HCT116 (cell line): ENCODE data around the gene PPP1R14B. TPM values are rescaled to one million over a fixed set of nuclear protein-coding genes. Genes with fewer than 3 reads are reported as not detected.

ENCODE experiments used
- ATAC-seq: fragments of 200-7000 bp; cut with Tn5 transposase; 2 replicates; pipeline ENCODE4 v1.9.1; 2020; ENCODE audit warnings: mild to moderate bottlenecking, moderate library complexity
- BruUV-seq: library from RNA; stranded (reverse); fragments of 400-500 nt; replicated peaks from 2 replicates; lab custom pipeline; 2021; lab: Mats Ljungman, UMichigan
- CTCF ChIA-PET: fragments of 300-600 bp; sonication (Branson Sonifier 250); formaldehyde crosslinking; loops from one replicate; lab custom pipeline; 2021; ENCODE audit warnings: antibody characterized with exemption; lab: Charles Lee
- POLR2A ChIA-PET: fragments of 300-600, 350-600 bp; sonication (Branson Sonifier 250); formaldehyde crosslinking; loops from one replicate; lab custom pipeline; 2021; ENCODE audit warnings: antibody characterized with exemption; lab: Charles Lee
- RAD21 ChIA-PET, 2 experiments: fragments of 300-600 bp; sonication (Branson Sonifier 250); formaldehyde crosslinking; loops; one replicate each; lab custom pipeline; 2023; ENCODE audit warnings: low total read pairs in 2 of 2; ENCODE audit not compliant: uncharacterized antibody in 2 of 2, unreplicated experiment in 2 of 2, low non-redundant PET in 1 of 2; lab: Charles Lee
- DNase-seq: peaks from one replicate; pipeline ENCODE4 v3.0.0-alpha.2; 2010; ENCODE audit warnings: low read depth, low spot score
- H2AFZ ChIP-seq: fragments of 200-600 bp; shearing (Covaris generic), sonication (generic); 2 replicates; pipeline ENCODE4 v1.6.1; 2017; ENCODE audit warnings: low read depth, mixed run types, mixed read lengths, antibody characterized with exemption, low read length; ENCODE audit not compliant: poor library complexity, severe bottlenecking
- H3K27ac ChIP-seq: 2 replicates; pipeline ENCODE4 v1.5.1; 2012; ENCODE audit warnings: low read depth, low read length
- H3K27me3 ChIP-seq: fragments of 200-600 bp; sonication (generic); 2 replicates; pipeline ENCODE4 v1.6.1; 2016; ENCODE audit warnings: mixed run types, low read length, mixed read lengths; ENCODE audit not compliant: insufficient read depth
- H3K36me3 ChIP-seq, 2 experiments: fragments of 200-500 bp in 1 of 2; fragments of 200-600 bp in 1 of 2; sonication (Bioruptor generic) in 1 of 2; sonication (generic) in 1 of 2; 2 replicates each; pipeline versions ENCODE4 v1.5.1 to v1.6.1; 2014 to 2016; ENCODE audit warnings: low read length in 2 of 2, inconsistent platforms in 1 of 2, mixed read lengths in 1 of 2, mixed run types in 1 of 2; ENCODE audit not compliant: insufficient read depth in 2 of 2, control insufficient read depth in 1 of 2
- H3K4me1 ChIP-seq, 2 experiments: fragments of 200-600 bp in 1 of 2; sonication (generic) in 1 of 2; 2 replicates each; pipeline versions ENCODE4 v1.5.1 to v1.6.1; 2012 to 2017; ENCODE audit warnings: low read length in 2 of 2, inconsistent platforms in 1 of 2, mild to moderate bottlenecking in 1 of 2, mixed read lengths in 1 of 2, mixed run types in 1 of 2, moderate library complexity in 1 of 2; ENCODE audit not compliant: insufficient read depth in 2 of 2, control insufficient read depth in 1 of 2
- H3K4me2 ChIP-seq: fragments of 200-600 bp; sonication (generic); 2 replicates; pipeline ENCODE4 v1.6.1; 2017; ENCODE audit warnings: mixed run types, low read length, mixed read lengths
- H3K4me3 ChIP-seq, 2 experiments: fragments of 200-600 bp in 1 of 2; sonication (generic) in 1 of 2; replicated peaks in 1 of 2; 2 replicates each; pipeline ENCODE4 v1.5.1; 2011 to 2016; ENCODE audit warnings: low read length in 2 of 2, control low read depth in 1 of 2, low read depth in 1 of 2, mild to moderate bottlenecking in 1 of 2, mixed read lengths in 1 of 2, mixed run types in 1 of 2
- H3K79me2 ChIP-seq: fragments of 200-600 bp; sonication (generic); 2 replicates; pipeline ENCODE4 v1.6.1; 2017; ENCODE audit warnings: mild to moderate bottlenecking, mixed run types, low read length, moderate library complexity, mixed read lengths; ENCODE audit not compliant: insufficient read depth
- H3K9ac ChIP-seq: fragments of 200-600 bp; sonication (generic); 2 replicates; pipeline ENCODE4 v1.6.1; 2016; ENCODE audit warnings: low read length, mixed read lengths
- H3K9me2 ChIP-seq: fragments of 200-600 bp; sonication (generic), shearing (Covaris generic); 2 replicates; pipeline ENCODE4 v1.6.1; 2017; ENCODE audit warnings: mixed run types, mild to moderate bottlenecking, moderate library complexity; ENCODE audit not compliant: insufficient read depth
- H3K9me3 ChIP-seq, 2 experiments: fragments of 200-500 bp in 1 of 2; fragments of 200-600 bp in 1 of 2; sonication (Bioruptor generic) in 1 of 2; sonication (generic) in 1 of 2; 2 replicates each; pipeline ENCODE4 v1.6.1; 2014 to 2017; ENCODE audit warnings: low read length in 2 of 2, mixed read lengths in 2 of 2, inconsistent platforms in 1 of 2, low read depth in 1 of 2, mild to moderate bottlenecking in 1 of 2, mixed run types in 1 of 2, moderate library complexity in 1 of 2; ENCODE audit not compliant: control insufficient read depth in 1 of 2, insufficient read depth in 1 of 2
- H4K20me1 ChIP-seq: fragments of 200-600 bp; sonication (generic), shearing (Covaris generic); 2 replicates; pipeline ENCODE4 v1.6.1; 2017; ENCODE audit warnings: mixed run types, mild to moderate bottlenecking, moderate library complexity; ENCODE audit not compliant: insufficient read depth
- ATF3 ChIP-seq: IDR thresholded peaks from 2 replicates; pipeline ENCODE4 v1.6.1; 2012
- EGR1 ChIP-seq: IDR thresholded peaks from 2 replicates; pipeline ENCODE4 v1.6.1; 2012; ENCODE audit warnings: low read depth
- EZH2phosphoT487 ChIP-seq: fragments of 200-600 bp; IDR thresholded peaks from 2 replicates; pipeline ENCODE4 v1.6.1; 2018; ENCODE audit warnings: antibody characterized with exemption, borderline replicate concordance
- MAX ChIP-seq: IDR thresholded peaks from 2 replicates; pipeline ENCODE4 v1.6.1; 2012
- POLR2A ChIP-seq: IDR thresholded peaks from 2 replicates; pipeline ENCODE4 v1.7.0; 2011; ENCODE audit warnings: borderline replicate concordance; ENCODE audit not compliant: insufficient read depth, insufficient read length; ENCODE audit errors: extremely low read depth
- POLR2AphosphoS5 ChIP-seq: IDR thresholded peaks from 2 replicates; pipeline ENCODE4 v1.6.1; 2011; ENCODE audit warnings: mild to moderate bottlenecking, low read depth, low read length, moderate library complexity
- SIN3A ChIP-seq: IDR thresholded peaks from 2 replicates; pipeline ENCODE4 v1.6.1; 2012; ENCODE audit warnings: low read depth
- TCF7L2 ChIP-seq: IDR thresholded peaks from 2 replicates; pipeline ENCODE4 v1.7.0; 2011; ENCODE audit warnings: borderline replicate concordance, inconsistent platforms; ENCODE audit not compliant: insufficient read depth, insufficient read length; ENCODE audit errors: extremely low read depth
- YY1 ChIP-seq: IDR thresholded peaks from 2 replicates; pipeline ENCODE4 v1.6.1; 2011; ENCODE audit warnings: low read length, low read depth, moderate library complexity, mild to moderate bottlenecking; ENCODE audit not compliant: insufficient replicate concordance; ENCODE audit errors: extremely low read depth
- ZNF274 ChIP-seq: fragments of 200-500 bp; sonication (Bioruptor generic); IDR thresholded peaks from 2 replicates; pipeline ENCODE4 v1.6.1; 2014; ENCODE audit warnings: mild to moderate bottlenecking, low read depth, low read length, inconsistent platforms
- intact Hi-C: fragments of 100-400 bp; cut with micrococcal nuclease; formaldehyde crosslinking; loops from 2 replicates; pipeline ENCODE4 v1.10.0; 2022
- total RNA-seq: library from RNA; stranded (reverse); gene quantifications from one replicate; pipeline ENCODE4 v1.2.1, GENCODE V29; 2021; ENCODE audit not compliant: unreplicated experiment
- TF ChIP-seq, protein P1 (sequence below), 3 experiments: fragments of 200-600 bp in 1 of 3; sonication (generic) in 1 of 3; IDR thresholded peaks in 2 of 3; conservative IDR thresholded peaks in 1 of 3; 2 replicates each; pipeline ENCODE4 v1.5.1; 2012 to 2017; ENCODE audit warnings: low read depth in 2 of 3, low read length in 2 of 3, antibody characterized with exemption in 1 of 3, borderline replicate concordance in 1 of 3, control low read depth in 1 of 3, mild to moderate bottlenecking in 1 of 3, mixed read lengths in 1 of 3, mixed run types in 1 of 3, moderate library complexity in 1 of 3; ENCODE audit not compliant: insufficient read depth in 1 of 3
- TF ChIP-seq, protein P2 (sequence below): IDR thresholded peaks from 2 replicates; pipeline ENCODE4 v1.6.1; 2011; ENCODE audit warnings: mild to moderate bottlenecking, low read length, moderate library complexity; ENCODE audit not compliant: insufficient replicate concordance; ENCODE audit errors: extremely low read depth

Gene PPP1R14B
- total RNA-seq, 1 experiment from 2014 or later: 332 TPM

- Histone ChIP-seq H2AFZ (no peak overlapping the region), H3K4me2 (no peak overlapping the region), H3K27ac (no peak overlapping the region), H3K4me1 (peaks cover 13 to 19% of the 10 kb centered on the region in 2 experiments; a peak in 3 of 4 replicates), H3K79me2 (no peaks in the 10 kb centered on the region; the same call in 1 of the 2 replicates), H4K20me1 (no peaks in the 10 kb centered on the region), H3K9ac (no peak overlapping the region), H3K9me3 (no peaks in the 10 kb centered on the region), H3K36me3 (peaks cover 11 to 43% of the 10 kb centered on the region in 2 experiments; a peak in 3 of 4 replicates), H3K4me3 (no peak overlapping the region), H3K9me2 (no peaks in the 10 kb centered on the region), H3K27me3 (no peaks in the 10 kb centered on the region)
- ChIA-PET CTCF (interaction anchor here (1.4 kb wide), 1 partner anchor 14 kb away, joined by 4 read pairs; no protein-coding TSS in a partner anchor), POLR2A (no interaction called here), RAD21 (no interaction called here)
- DNase-seq: no peak
- BruUV-seq: no TSS peak
- ATAC-seq: no peak
- intact Hi-C loops: no loop called here
- TF ChIP-seq SIN3A (no peak), POLR2AphosphoS5 (no peak), EGR1 (no peak), ZNF274 (no peak), TCF7L2 (no peak), EZH2phosphoT487 (no peak), MAX (no peak), YY1 (no peak), ATF3 (no peak), POLR2A (no peak)
- TF ChIP-seq, protein P1, sequence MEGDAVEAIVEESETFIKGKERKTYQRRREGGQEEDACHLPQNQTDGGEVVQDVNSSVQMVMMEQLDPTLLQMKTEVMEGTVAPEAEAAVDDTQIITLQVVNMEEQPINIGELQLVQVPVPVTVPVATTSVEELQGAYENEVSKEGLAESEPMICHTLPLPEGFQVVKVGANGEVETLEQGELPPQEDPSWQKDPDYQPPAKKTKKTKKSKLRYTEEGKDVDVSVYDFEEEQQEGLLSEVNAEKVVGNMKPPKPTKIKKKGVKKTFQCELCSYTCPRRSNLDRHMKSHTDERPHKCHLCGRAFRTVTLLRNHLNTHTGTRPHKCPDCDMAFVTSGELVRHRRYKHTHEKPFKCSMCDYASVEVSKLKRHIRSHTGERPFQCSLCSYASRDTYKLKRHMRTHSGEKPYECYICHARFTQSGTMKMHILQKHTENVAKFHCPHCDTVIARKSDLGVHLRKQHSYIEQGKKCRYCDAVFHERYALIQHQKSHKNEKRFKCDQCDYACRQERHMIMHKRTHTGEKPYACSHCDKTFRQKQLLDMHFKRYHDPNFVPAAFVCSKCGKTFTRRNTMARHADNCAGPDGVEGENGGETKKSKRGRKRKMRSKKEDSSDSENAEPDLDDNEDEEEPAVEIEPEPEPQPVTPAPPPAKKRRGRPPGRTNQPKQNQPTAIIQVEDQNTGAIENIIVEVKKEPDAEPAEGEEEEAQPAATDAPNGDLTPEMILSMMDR (IDR thresholded peaks at IDR 0.05 in 2 of 3, conservative IDR thresholded peaks at IDR 0.05 in 1 of 3; ENCODE audit: borderline replicate concordance in 1 of 3, insufficient read depth in 1 of 3, low read depth in 2 of 3, low read length in 2 of 3): no peak
- TF ChIP-seq, protein P2, sequence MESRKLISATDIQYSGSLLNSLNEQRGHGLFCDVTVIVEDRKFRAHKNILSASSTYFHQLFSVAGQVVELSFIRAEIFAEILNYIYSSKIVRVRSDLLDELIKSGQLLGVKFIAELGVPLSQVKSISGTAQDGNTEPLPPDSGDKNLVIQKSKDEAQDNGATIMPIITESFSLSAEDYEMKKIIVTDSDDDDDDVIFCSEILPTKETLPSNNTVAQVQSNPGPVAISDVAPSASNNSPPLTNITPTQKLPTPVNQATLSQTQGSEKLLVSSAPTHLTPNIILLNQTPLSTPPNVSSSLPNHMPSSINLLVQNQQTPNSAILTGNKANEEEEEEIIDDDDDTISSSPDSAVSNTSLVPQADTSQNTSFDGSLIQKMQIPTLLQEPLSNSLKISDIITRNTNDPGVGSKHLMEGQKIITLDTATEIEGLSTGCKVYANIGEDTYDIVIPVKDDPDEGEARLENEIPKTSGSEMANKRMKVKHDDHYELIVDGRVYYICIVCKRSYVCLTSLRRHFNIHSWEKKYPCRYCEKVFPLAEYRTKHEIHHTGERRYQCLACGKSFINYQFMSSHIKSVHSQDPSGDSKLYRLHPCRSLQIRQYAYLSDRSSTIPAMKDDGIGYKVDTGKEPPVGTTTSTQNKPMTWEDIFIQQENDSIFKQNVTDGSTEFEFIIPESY: no peak
Observed at GRCh38 chr11:64264371-64264852, 17.7 kb upstream of the PPP1R14B start.
